HepG2 (cell line): ENCODE data around the gene ARID5B. TPM values are rescaled to one million over a fixed set of nuclear protein-coding genes. Genes with fewer than 3 reads are reported as not detected.

Experiments used
- ATAC-seq: fragments of 200-7000 bp; cut with Tn5 transposase; 3 replicates; pipeline ENCODE4 v1.9.1; 2020; ENCODE audit warnings: mild to moderate bottlenecking, moderate library complexity
- BruUV-seq: library from RNA; stranded (reverse); fragments of 400-500 nt; replicated peaks from 2 replicates; lab custom pipeline; 2021; lab: Mats Ljungman, UMichigan
- CTCF ChIA-PET: fragments of 300-600 bp; formaldehyde crosslinking; extraction: SDS; loops from one replicate; lab custom pipeline; 2021; ENCODE audit warnings: low total read pairs, inconsistent platforms, low intra/inter-chr PET ratio; lab: Yijun Ruan, JAX
- POLR2A ChIA-PET: fragments of 350-600 bp; sonication (Branson Sonifier 250); formaldehyde crosslinking; loops from one replicate; lab custom pipeline; 2020; ENCODE audit warnings: antibody characterized with exemption, inconsistent platforms; lab: Yijun Ruan, JAX
- DNase-seq: peaks from one replicate; pipeline ENCODE4 v3.0.0-alpha.2; 2015; ENCODE audit warnings: low spot score
- FAIRE-seq: peaks from 3 replicates; lab custom pipeline; 2011; peaks lifted over from hg19 to GRCh38; lab: Jason Lieb, UNC
- H2AFZ ChIP-seq: one replicate; pipeline ENCODE4 v1.6.1; 2011; ENCODE audit warnings: low read length, inconsistent platforms
- H3K27ac ChIP-seq: fragments of 300-600 bp; 3 replicates; pipeline ENCODE4 v1.8.0; 2011; ENCODE audit warnings: mixed run types, mild to moderate bottlenecking, mixed read lengths, low read length, inconsistent platforms; ENCODE audit not compliant: insufficient read depth; ENCODE audit errors: extremely low read length
- H3K27me3 ChIP-seq, 2 experiments: fragments of 200-600 bp in 1 of 2; 2 replicates in 1 of 2; 3 replicates in 1 of 2; pipeline versions ENCODE4 v1.6.0 to v1.8.0; 2011; ENCODE audit warnings: low read length in 2 of 2, mild to moderate bottlenecking in 2 of 2, moderate library complexity in 2 of 2, inconsistent platforms in 1 of 2; ENCODE audit not compliant: insufficient read depth in 2 of 2, control insufficient read depth in 1 of 2
- H3K36me3 ChIP-seq, 2 experiments: fragments of 200-600 bp in 1 of 2; replicated peaks in 1 of 2; 2 replicates in 1 of 2; 3 replicates in 1 of 2; pipeline versions ENCODE4 v1.5.1 to v1.8.0; 2011; ENCODE audit warnings: low read length in 2 of 2, inconsistent platforms in 1 of 2; ENCODE audit not compliant: insufficient read depth in 2 of 2, control insufficient read depth in 1 of 2
- H3K4me1 ChIP-seq: 2 replicates; pipeline ENCODE4 v1.5.1; 2012; ENCODE audit warnings: low read length, inconsistent platforms; ENCODE audit not compliant: insufficient read depth
- H3K4me2 ChIP-seq: 2 replicates; pipeline ENCODE4 v1.6.0; 2011; ENCODE audit warnings: low read depth, low read length, inconsistent platforms
- H3K4me3 ChIP-seq, 3 experiments: fragments of 200-600 bp in 1 of 3; sonication (generic), shearing (Covaris generic) in 1 of 3; replicated peaks in 1 of 3; 2 replicates each; pipeline ENCODE4 v1.5.1; 2011 to 2016; ENCODE audit warnings: low read length in 3 of 3, inconsistent platforms in 2 of 3, low read depth in 2 of 3, mild to moderate bottlenecking in 2 of 3, control low read depth in 1 of 3, mixed read lengths in 1 of 3; ENCODE audit not compliant: insufficient read depth in 1 of 3
- H3K79me2 ChIP-seq: one replicate; pipeline ENCODE4 v1.6.1; 2011; ENCODE audit warnings: low read length, inconsistent platforms; ENCODE audit not compliant: insufficient read depth
- H3K9ac ChIP-seq: 2 replicates; pipeline ENCODE4 v1.6.0; 2011; ENCODE audit warnings: mild to moderate bottlenecking, low read depth, low read length, inconsistent platforms; ENCODE audit not compliant: insufficient read depth
- H3K9me3 ChIP-seq: 2 replicates; pipeline ENCODE4 v1.5.1; 2012; ENCODE audit warnings: mild to moderate bottlenecking, low read length
- H4K20me1 ChIP-seq: 2 replicates; pipeline ENCODE4 v1.6.0; 2011; ENCODE audit warnings: inconsistent platforms, mild to moderate bottlenecking, low read length, moderate library complexity; ENCODE audit not compliant: insufficient read depth
- HNRNPH1 ChIP-seq: fragments of 200-400 bp; formaldehyde crosslinking; optimal IDR thresholded peaks from 2 replicates; pipeline ENCODE3; 2017; ENCODE audit warnings: mild to moderate bottlenecking, low read depth, low read length
- PITX1 ChIP-seq: sonication (generic); formaldehyde crosslinking; IDR thresholded peaks from 2 replicates; pipeline ENCODE4 v1.5.1; 2020; ENCODE audit warnings: mild to moderate bottlenecking, missing genetic modification reagents
- RCOR2 ChIP-seq: IDR thresholded peaks from 2 replicates; pipeline ENCODE4 v1.6.1; 2016; ENCODE audit warnings: missing biosample characterization, missing genetic modification reagents
- SUZ12 ChIP-seq: fragments of 150-350 bp; IDR thresholded peaks from 2 replicates; pipeline ENCODE4 v1.6.1; 2014; ENCODE audit warnings: low read depth, low read length
- THAP11 ChIP-seq: IDR thresholded peaks from 2 replicates; pipeline ENCODE4 v1.6.1; 2016; ENCODE audit warnings: missing biosample characterization, missing genetic modification reagents
- ZNF280D ChIP-seq: sonication (generic); formaldehyde crosslinking; IDR thresholded peaks from 2 replicates; pipeline ENCODE4 v1.5.1; 2020; ENCODE audit warnings: mild to moderate bottlenecking, missing genetic modification reagents
- ZNF432 ChIP-seq: sonication (generic); formaldehyde crosslinking; IDR thresholded peaks from 2 replicates; pipeline ENCODE4 v1.5.0; 2020; ENCODE audit warnings: missing genetic modification reagents, mild to moderate bottlenecking, borderline replicate concordance
- ZNF563 ChIP-seq: sonication (generic); formaldehyde crosslinking; IDR thresholded peaks from 2 replicates; pipeline ENCODE4 v1.8.0; 2022; ENCODE audit warnings: mild to moderate bottlenecking, moderate library complexity, missing genetic modification reagents
- ZNF839 ChIP-seq: sonication (generic); formaldehyde crosslinking; IDR thresholded peaks from 2 replicates; pipeline ENCODE4 v1.4.0; 2020; ENCODE audit warnings: missing genetic modification reagents, mild to moderate bottlenecking, borderline replicate concordance
- WGBS: methylation state at CpG from one replicate; pipeline ENCODE4 v1.1.6; 2017; ENCODE audit warnings: low lambda C conversion rate; 5-methylcytosine and 5-hydroxymethylcytosine counted together
- in situ Hi-C: cut with HindIII; loops from 2 replicates; pipeline ENCODE4 v1.10.0; 2017; ENCODE audit warnings: low pct_unique_long_range_greater_than_20kb; ENCODE audit not compliant: extremely low pct_ligation_motif_present
- intact Hi-C: fragments of 100-400 bp; cut with micrococcal nuclease; formaldehyde crosslinking; loops from one replicate; pipeline ENCODE4 v1.10.0; 2022; ENCODE audit not compliant: unreplicated experiment
- polyA plus RNA-seq, 8 experiments: library from polyadenylated mRNA; depleted of rRNA in 3 of 8; stranded (reverse) in 7 of 8; unstranded in 1 of 8; fragments of >200 nt; fragmentation: Illumina TruSeq in 4 of 8; extraction: Trizol in 4 of 8; gene quantifications; 2 replicates each; pipeline versions ENCODE4 v1.2.1 to v1.2.3, GENCODE V29; 2011 to 2016; ENCODE audit warnings: low read depth in 4 of 8, missing spikeins in 1 of 8, mixed read lengths in 1 of 8; ENCODE audit not compliant: insufficient read depth in 1 of 8
- total RNA-seq, 5 experiments: library from RNA; depleted of rRNA; stranded (reverse); fragments of >200 nt; fragmentation: Illumina TruSeq; extraction: Trizol; gene quantifications; 2 replicates each; pipeline ENCODE4 v1.2.3, GENCODE V29; 2016; ENCODE audit warnings: low read depth in 1 of 5

The ARID5B gene
- total and polyA plus RNA-seq, 2 of the 13 experiments (the other 11 are each of a cell fraction or from before 2014, with no cell fraction given), result 6.2 to 21.1 TPM

- TF ChIP-seq ZNF563 (CRISPR knock-in tag) (no peak), HNRNPH1 (no peak)
These were observed 43.1 kb downstream of the ARID5B start (continued) for GRCh38 chr10:61944410-61945147.

- Histone ChIP-seq H3K9me3 (no peaks in the 10 kb centered on the region), H3K27ac (no peak overlapping the region), H3K4me1 (peaks cover 28% of the 10 kb centered on the region), H3K27me3 (no peaks in the 10 kb centered on the region), H3K9ac (no peak overlapping the region), H3K36me3 (peaks cover 5 to 14% of the 10 kb centered on the region in 2 experiments), H3K79me2 (no peaks in the 10 kb centered on the region), H3K4me2 (no peak overlapping the region), H2AFZ (no peak overlapping the region), H4K20me1 (no peaks in the 10 kb centered on the region), H3K4me3 (no peak overlapping the region)
- TF ChIP-seq RCOR2 (no peak), ZNF432 (no peak), SUZ12 (no peak), THAP11 (CRISPR knock-in tag) (no peak), ZNF839 (no peak), ZNF280D (CRISPR knock-in tag) (no peak), PITX1 (CRISPR knock-in tag) (no peak)
- in situ Hi-C loops, result no loop called here
- no TSS peak for BruUV-seq
- intact Hi-C loops, result no loop called here
- ATAC-seq (no peak), FAIRE-seq (no peak), DNase-seq (no peak)
- 100% methylated on average over 2 of the region's 2 CpGs for WGBS
- CTCF ChIA-PET, result no interaction called here
- POLR2A ChIA-PET, result interaction anchor here (1.3 kb wide), 1 partner anchor 15 kb away, joined by 4 read pairs; no protein-coding TSS in a partner anchor
These were observed 48.2 kb downstream of the ARID5B start for GRCh38 chr10:61949687-61950086.
